Activated CD8-positive, alpha-beta memory T cell treated with anti-CD3 and anti-CD28 coated beads, Interleukin-2, amount 50 U/mL, for 48 hours (primary cell): ENCODE results near the gene RAB35.
"Not testable (repeated sequence)": the region's sequence is repeated elsewhere in the genome, so short reads cannot be mapped to it uniquely, and the experiment has no call there.

Experiments
- DNase-seq: peaks from one replicate; pipeline ENCODE4 v3.0.0-alpha.2; 2020

RAB35 gene

GRCh38 chr12:120054293-120054692, 62.3 kb downstream of the RAB35 start:
- DNase-seq, result no peak

GRCh38 chr12:120051535-120051934, 65.0 kb downstream of the RAB35 start:
- DNase-seq, result no peak

- no peak for DNase-seq
Measured at GRCh38 chr12:120049426-120049825, 67.1 kb downstream of the RAB35 start.

- no peak for DNase-seq
Measured at GRCh38 chr12:120048263-120048662, 68.3 kb downstream of the RAB35 start.

GRCh38 chr12:120047072-120047471, 69.5 kb downstream of the RAB35 start:
- DNase-seq, result no peak

GRCh38 chr12:120045367-120045766, 71.2 kb downstream of the RAB35 start:
- DNase-seq, result not testable (repeated sequence)
